ENCODE measurements around the gene FGF21.

FGF21 gene

GRCh38 chr19:48719263-48720171 lies 35.8 kb upstream of the FGF21 start, which contains the start of gene MAMSTR:
MAMSTR (minus strand) TSS chr19:48719725; CDS start chr19:48719031, 694 bp downstream.
- H3K9me2 ChIP-seq (replicated peaks; ENCODE audit: insufficient read depth, low read length): no peaks in the 10 kb centered on the region
- H4K20me1 ChIP-seq (ENCODE audit: low read depth, low read length): no peaks in the 10 kb centered on the region
- no peaks in the 10 kb centered on the region for H3K9me3 ChIP-seq (ENCODE audit: insufficient read depth, low read length)
- peak within 1 kb of the TSS; percentile 32 for H3K4me3 ChIP-seq (ENCODE audit: insufficient read depth, low read length, poor library complexity, severe bottlenecking)
- no peaks in the 10 kb centered on the region for H3K27me3 ChIP-seq (ENCODE audit: low read length)
- peak within 1 kb of the TSS; percentile 84 for H3K4me2 ChIP-seq (ENCODE audit: low read depth, low read length, poor library complexity, severe bottlenecking)
- no peaks in the 10 kb centered on the region for H3F3A ChIP-seq (ENCODE audit: insufficient read depth)
- H3K9ac ChIP-seq (ENCODE audit: low read length): peak within 1 kb of the TSS; percentile 63
- TF ChIP-seq EZH2phosphoT487 (conservative IDR thresholded peaks at IDR 0.05; ENCODE audit: low read length) (no peak), CTCF (IDR thresholded peaks at IDR 0.05; ENCODE audit: insufficient read depth, low read length, poor library complexity, severe bottlenecking) (no peak)
- no peaks in the 10 kb centered on the region for H3K79me2 ChIP-seq (ENCODE audit: insufficient read depth, low read length)
- H2AFZ ChIP-seq (ENCODE audit: low read depth, low read length, severe bottlenecking): peak within 1 kb of the TSS; percentile 62
- no peaks in the 10 kb centered on the region for H3K36me3 ChIP-seq (ENCODE audit: low read length)
- no peak within 1 kb of the TSS for H3K27ac ChIP-seq (ENCODE audit: low read depth, low read length)

DNA sequence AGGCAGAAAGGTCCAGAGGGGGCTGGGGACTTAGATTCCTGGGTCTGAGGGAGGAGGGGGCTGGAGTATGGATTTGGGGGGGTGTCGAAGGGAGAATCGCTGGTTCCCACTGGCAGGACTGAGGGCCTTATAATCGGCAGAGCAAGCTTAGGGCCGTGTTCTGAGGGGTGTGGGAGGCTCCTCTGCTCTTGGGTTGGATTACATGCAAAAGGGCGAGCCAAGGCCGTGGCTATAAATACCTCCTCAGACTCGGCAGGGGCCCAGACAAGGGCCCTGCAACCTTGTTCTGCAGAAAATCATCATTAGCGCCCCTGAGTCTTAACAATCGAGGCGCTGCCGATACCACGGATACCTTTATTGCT lies 35.1 kb upstream of the FGF21 start:
- Histone ChIP-seq H3K27me3 (ENCODE audit: low read length) (no peaks in the 10 kb centered on the region), H3K9me2 (replicated peaks; ENCODE audit: insufficient read depth, low read length) (no peaks in the 10 kb centered on the region), H3K27ac (ENCODE audit: low read depth, low read length) (no peak overlapping the region), H3K36me3 (ENCODE audit: low read length) (no peaks in the 10 kb centered on the region), H3K4me3 (ENCODE audit: insufficient read depth, low read length, poor library complexity, severe bottlenecking) (peak overlapping the region; percentile 32), H3K9ac (ENCODE audit: low read length) (peak overlapping the region; percentile 63), H3K9me3 (ENCODE audit: insufficient read depth, low read length) (no peaks in the 10 kb centered on the region), H3F3A (ENCODE audit: insufficient read depth) (peaks cover 2% of the 10 kb centered on the region; the same call in 1 of the 2 replicates), H4K20me1 (ENCODE audit: low read depth, low read length) (no peaks in the 10 kb centered on the region), H3K4me2 (ENCODE audit: low read depth, low read length, poor library complexity, severe bottlenecking) (peak overlapping the region; percentile 84), H3K79me2 (ENCODE audit: insufficient read depth, low read length) (no peaks in the 10 kb centered on the region), H2AFZ (ENCODE audit: low read depth, low read length, severe bottlenecking) (peak overlapping the region; percentile 62)
- TF ChIP-seq EZH2phosphoT487 (conservative IDR thresholded peaks at IDR 0.05; ENCODE audit: low read length) (no peak), CTCF (IDR thresholded peaks at IDR 0.05; ENCODE audit: insufficient read depth, low read length, poor library complexity, severe bottlenecking) (no peak)

DNA sequence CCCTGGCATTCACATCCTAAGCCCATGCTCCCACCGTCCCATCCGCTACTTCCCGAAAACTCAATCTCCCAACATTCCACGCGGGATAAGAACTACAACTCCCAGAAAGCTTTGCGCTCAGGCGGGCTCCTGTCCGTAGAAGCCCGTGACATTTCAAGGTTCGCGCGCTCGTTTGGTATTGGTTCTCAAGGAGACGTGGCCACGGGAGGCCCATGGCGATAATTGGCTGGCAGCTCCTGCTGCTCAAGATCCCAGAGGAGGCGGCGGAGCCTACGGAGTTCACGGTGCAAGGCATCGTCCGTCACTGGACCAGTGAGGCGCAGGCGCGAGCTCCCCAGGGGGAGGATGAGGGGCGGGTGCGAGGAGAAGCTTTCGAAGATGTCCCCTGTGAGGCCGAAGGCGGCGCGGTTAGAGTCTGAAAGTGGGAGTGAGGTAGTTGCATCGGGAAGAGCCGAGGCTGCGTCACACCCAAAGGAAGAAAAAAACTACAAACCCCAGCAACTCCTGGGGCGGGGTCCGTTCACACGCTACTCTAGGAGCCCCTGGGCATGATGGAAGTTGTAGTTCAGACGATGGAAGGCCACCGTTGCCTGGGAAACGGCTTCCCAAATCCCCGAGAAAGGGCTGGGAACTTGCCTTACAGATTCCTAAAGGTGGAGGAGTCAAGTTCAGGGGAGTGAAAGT lies 34.6 kb upstream of the FGF21 start:
- Histone ChIP-seq H3K9me2 (replicated peaks; ENCODE audit: insufficient read depth, low read length) (no peaks in the 10 kb centered on the region), H3K27ac (ENCODE audit: low read depth, low read length) (peak overlapping the region; percentile 73), H2AFZ (ENCODE audit: low read depth, low read length, severe bottlenecking) (peak overlapping the region; percentile 62), H3K27me3 (ENCODE audit: low read length) (no peaks in the 10 kb centered on the region), H3F3A (ENCODE audit: insufficient read depth) (peaks cover 5% of the 10 kb centered on the region; the same call in 1 of the 2 replicates), H3K79me2 (ENCODE audit: insufficient read depth, low read length) (no peaks in the 10 kb centered on the region), H3K9me3 (ENCODE audit: insufficient read depth, low read length) (no peaks in the 10 kb centered on the region), H3K36me3 (ENCODE audit: low read length) (no peaks in the 10 kb centered on the region), H3K9ac (ENCODE audit: low read length) (peak overlapping the region; percentile 63), H3K4me3 (ENCODE audit: insufficient read depth, low read length, poor library complexity, severe bottlenecking) (peak overlapping the region; percentile 53), H3K4me2 (ENCODE audit: low read depth, low read length, poor library complexity, severe bottlenecking) (peak overlapping the region; percentile 84), H4K20me1 (ENCODE audit: low read depth, low read length) (no peaks in the 10 kb centered on the region)
- TF ChIP-seq CTCF (IDR thresholded peaks at IDR 0.05; ENCODE audit: insufficient read depth, low read length, poor library complexity, severe bottlenecking) (no peak), EZH2phosphoT487 (conservative IDR thresholded peaks at IDR 0.05; ENCODE audit: low read length) (no peak)
